Activated T-cell treated with anti-CD3 and anti-CD28 coated beads, Interleukin-2, amount 50 U/mL, for 72 hours (primary cell): ENCODE data around the gene PGRMC2. TPM values are rescaled to one million over a fixed set of nuclear protein-coding genes. Genes with fewer than 3 reads are reported as not detected.
A peak's percentile ranks its signal among the peaks of the same experiment; 100 is the strongest.
"Not testable (repeated sequence)": the region's sequence is repeated elsewhere in the genome, so short reads cannot be mapped to it uniquely, and the experiment has no call there.

Source experiments
- ATAC-seq, 2 donors: fragments of 150-1000 bp; cut with Tn5 transposase; replicated peaks in 1 of 2; 2 replicates each; pipeline ENCODE4 v1.10.0; 2021; ENCODE audit warnings: moderate library complexity in 2 of 2, mild to moderate bottlenecking in 1 of 2
- DNase-seq, 2 donors: peaks; one replicate each; pipeline ENCODE4 v3.0.0; 2021 to 2022; ENCODE audit warnings: mixed read lengths in 1 of 2
- H3K27ac Mint-ChIP-seq: one replicate; pipeline ENCODE4 v1.8.0; 2022; ENCODE audit warnings: mild to moderate bottlenecking, moderate library complexity, mixed read lengths
- H3K27me3 Mint-ChIP-seq: one replicate; pipeline ENCODE4 v1.8.0; 2022; ENCODE audit warnings: low read depth, mixed read lengths
- H3K36me3 Mint-ChIP-seq, 2 donors: one replicate each; pipeline ENCODE4 v1.8.0; 2022; ENCODE audit warnings: mixed read lengths in 2 of 2, mild to moderate bottlenecking in 1 of 2; ENCODE audit not compliant: insufficient read depth in 2 of 2
- H3K4me1 Mint-ChIP-seq: one replicate; pipeline ENCODE4 v1.8.0; 2022; ENCODE audit warnings: low read depth, mixed read lengths
- H3K4me3 Mint-ChIP-seq, 2 donors: one replicate each; pipeline ENCODE4 v1.8.0; 2022; ENCODE audit warnings: mild to moderate bottlenecking in 2 of 2, mixed read lengths in 2 of 2, moderate library complexity in 2 of 2
- H3K9me3 Mint-ChIP-seq, 2 donors: one replicate each; pipeline ENCODE4 v1.8.0; 2022; ENCODE audit warnings: mixed read lengths in 2 of 2
- total RNA-seq, 2 donors: library from RNA; stranded (reverse); gene quantifications; one replicate each; pipeline ENCODE4 v1.2.3, GENCODE V29; 2022

Gene PGRMC2
- total RNA-seq, 2 donors from 2014 or later, result 37.0 to 41.0 TPM

GRCh38 chr4:128279624-128280225 lies 7.9 kb downstream of the PGRMC2 start:
- ATAC-seq (no peak), DNase-seq (no peak)
- peaks cover 41% of the 10 kb centered on the region for H3K4me1 Mint-ChIP-seq
- no peak overlapping the region for H3K4me3 Mint-ChIP-seq
- H3K27ac Mint-ChIP-seq, result peak overlapping the region; percentile 88
- no peaks in the 10 kb centered on the region for H3K27me3 Mint-ChIP-seq
- H3K36me3 Mint-ChIP-seq, result peaks cover 0 to 15% of the 10 kb centered on the region in 2 donors
- no peaks in the 10 kb centered on the region for H3K9me3 Mint-ChIP-seq

- peaks cover 44% of the 10 kb centered on the region for H3K4me1 Mint-ChIP-seq
- ATAC-seq (no peak), DNase-seq (no peak)
- peaks cover 0 to 10% of the 10 kb centered on the region in 2 donors for H3K36me3 Mint-ChIP-seq
- no peaks in the 10 kb centered on the region for H3K9me3 Mint-ChIP-seq
- no peak overlapping the region for H3K27ac Mint-ChIP-seq
- H3K4me3 Mint-ChIP-seq, result no peak overlapping the region
- H3K27me3 Mint-ChIP-seq, result no peaks in the 10 kb centered on the region
Observed at GRCh38 chr4:128277856-128278255, 9.8 kb downstream of the PGRMC2 start.

- DNase-seq (no peak), ATAC-seq (no peak)
- no peak overlapping the region for H3K27ac Mint-ChIP-seq
- no peak overlapping the region for H3K4me3 Mint-ChIP-seq
- H3K4me1 Mint-ChIP-seq, result peaks cover 28% of the 10 kb centered on the region
- H3K9me3 Mint-ChIP-seq, result no peaks in the 10 kb centered on the region
- no peaks in the 10 kb centered on the region for H3K27me3 Mint-ChIP-seq
- H3K36me3 Mint-ChIP-seq, result peaks cover 0 to 19% of the 10 kb centered on the region in 2 donors
Observed at GRCh38 chr4:128275346-128275745, 12.3 kb downstream of the PGRMC2 start.

- no peak for ATAC-seq
Observed at GRCh38 chr4:128271551-128271950, 16.1 kb downstream of the PGRMC2 start.

GRCh38 chr4:128268970-128269369 lies 18.6 kb downstream of the PGRMC2 start:
- DNase-seq (no peak), ATAC-seq (no peak)
- peaks cover 2% of the 10 kb centered on the region for H3K4me1 Mint-ChIP-seq
- H3K9me3 Mint-ChIP-seq, result peaks cover 7% of the 10 kb centered on the region in 2 donors
- H3K27me3 Mint-ChIP-seq, result no peaks in the 10 kb centered on the region
- H3K4me3 Mint-ChIP-seq, result no peak overlapping the region
- H3K27ac Mint-ChIP-seq, result no peak overlapping the region
- peaks cover 4 to 14% of the 10 kb centered on the region in 2 donors for H3K36me3 Mint-ChIP-seq

More at GRCh38 chr4:128271551-128271950, 16.1 kb downstream of the PGRMC2 start:
- Mint-ChIP-seq H3K4me3 (no peak overlapping the region), H3K4me1 (peaks cover 11% of the 10 kb centered on the region), H3K9me3 (peaks cover 0 to 1% of the 10 kb centered on the region in 2 donors), H3K27ac (no peak overlapping the region), H3K36me3 (peaks cover 0 to 13% of the 10 kb centered on the region in 2 donors), H3K27me3 (no peaks in the 10 kb centered on the region)
- no peak for DNase-seq

GRCh38 chr4:128267745-128268144 lies 19.9 kb downstream of the PGRMC2 start:
- DNase-seq, result no peak
- H3K9me3 Mint-ChIP-seq, result peaks cover 7 to 10% of the 10 kb centered on the region in 2 donors
- no peak for ATAC-seq
- no peak overlapping the region for H3K27ac Mint-ChIP-seq
- no peak overlapping the region for H3K4me3 Mint-ChIP-seq
- H3K4me1 Mint-ChIP-seq, result no peaks in the 10 kb centered on the region
- peaks cover 4 to 14% of the 10 kb centered on the region in 2 donors for H3K36me3 Mint-ChIP-seq
- no peaks in the 10 kb centered on the region for H3K27me3 Mint-ChIP-seq

GRCh38 chr4:128267171-128267570 lies 20.4 kb downstream of the PGRMC2 start:
- not testable (repeated sequence) for DNase-seq, ATAC-seq, H3K4me3 Mint-ChIP-seq, H3K4me1 Mint-ChIP-seq, H3K27me3 Mint-ChIP-seq, H3K27ac Mint-ChIP-seq, H3K36me3 Mint-ChIP-seq, H3K9me3 Mint-ChIP-seq

GRCh38 chr4:128265550-128265949 lies 22.1 kb downstream of the PGRMC2 start:
- ATAC-seq, H3K9me3 Mint-ChIP-seq, H3K36me3 Mint-ChIP-seq, H3K4me1 Mint-ChIP-seq, H3K4me3 Mint-ChIP-seq, DNase-seq, H3K27me3 Mint-ChIP-seq, H3K27ac Mint-ChIP-seq: not testable (repeated sequence)

GRCh38 chr4:128259889-128260288 lies 27.7 kb downstream of the PGRMC2 start:
- ATAC-seq, H3K27me3 Mint-ChIP-seq, H3K4me1 Mint-ChIP-seq, H3K9me3 Mint-ChIP-seq, H3K36me3 Mint-ChIP-seq, DNase-seq, H3K4me3 Mint-ChIP-seq, H3K27ac Mint-ChIP-seq: not testable (repeated sequence)

- not testable (repeated sequence) for H3K9me3 Mint-ChIP-seq, H3K4me1 Mint-ChIP-seq
Observed at GRCh38 chr4:128258166-128258565, 29.4 kb downstream of the PGRMC2 start.

GRCh38 chr4:128256539-128256938 lies 31.1 kb downstream of the PGRMC2 start:
- Mint-ChIP-seq H3K4me3 (no peak overlapping the region), H3K9me3 (no peaks in the 10 kb centered on the region), H3K27me3 (peaks cover 7% of the 10 kb centered on the region), H3K36me3 (peaks cover 0 to 1% of the 10 kb centered on the region in 2 donors), H3K27ac (no peak overlapping the region), H3K4me1 (no peaks in the 10 kb centered on the region)
- ATAC-seq (no peak), DNase-seq (no peak)

More at GRCh38 chr4:128258166-128258565, 29.4 kb downstream of the PGRMC2 start:
- H3K27me3 Mint-ChIP-seq, H3K4me3 Mint-ChIP-seq, ATAC-seq, H3K27ac Mint-ChIP-seq, H3K36me3 Mint-ChIP-seq, DNase-seq: not testable (repeated sequence)

GRCh38 chr4:128255906-128256305 lies 31.7 kb downstream of the PGRMC2 start:
- peaks cover 7% of the 10 kb centered on the region for H3K27me3 Mint-ChIP-seq
- DNase-seq (no peak), ATAC-seq (no peak)
- H3K36me3 Mint-ChIP-seq, result peaks cover 0 to 1% of the 10 kb centered on the region in 2 donors
- no peaks in the 10 kb centered on the region for H3K4me1 Mint-ChIP-seq
- H3K9me3 Mint-ChIP-seq, result no peaks in the 10 kb centered on the region
- no peak overlapping the region for H3K27ac Mint-ChIP-seq
- H3K4me3 Mint-ChIP-seq, result no peak overlapping the region

GRCh38 chr4:128249787-128250668 lies 37.6 kb downstream of the PGRMC2 start:
- no peak overlapping the region for H3K4me3 Mint-ChIP-seq
- H3K27me3 Mint-ChIP-seq, result peaks cover 12% of the 10 kb centered on the region
- peaks cover 3 to 4% of the 10 kb centered on the region in 2 donors for H3K9me3 Mint-ChIP-seq
- no peak for DNase-seq
- peaks cover 2% of the 10 kb centered on the region in 2 donors for H3K36me3 Mint-ChIP-seq
- no peaks in the 10 kb centered on the region for H3K4me1 Mint-ChIP-seq
- no peak for ATAC-seq
- no peak overlapping the region for H3K27ac Mint-ChIP-seq
